ENCODE data around the gene PRAME. TPM values are rescaled to one million over a fixed set of nuclear protein-coding genes. Genes with fewer than 3 reads are reported as not detected.

Gene PRAME
- total and polyA plus RNA-seq, 10 donors = 0.04 to 0.24 (median 0.12) TPM; not detected in 6

- Histone ChIP-seq H3K4me3 (no peak overlapping the region), H3K27me3 (replicated peaks in 1 of 7) (peaks cover 0 to 45% (median 0%) of the 10 kb centered on the region in 7 donors), H3K9me3 (no peaks in the 10 kb centered on the region), H3K36me3 (no peaks in the 10 kb centered on the region), H3K27ac (no peak overlapping the region), H3K4me1 (no peaks in the 10 kb centered on the region)
- 70 to 78% (median 72%) methylated on average over 8 of the region's 8 CpGs for WGBS, 5 donors
- intact Hi-C loops (cut with DNase I; ENCODE audit: low total_unique reads) = no loop called here
- no peak for DNase-seq
- TF ChIP-seq POLR2AphosphoS5 (IDR thresholded peaks at IDR 0.05) (no peak), POLR2A (IDR thresholded peaks at IDR 0.05) (no peak)
- TF ChIP-seq, protein P1, sequence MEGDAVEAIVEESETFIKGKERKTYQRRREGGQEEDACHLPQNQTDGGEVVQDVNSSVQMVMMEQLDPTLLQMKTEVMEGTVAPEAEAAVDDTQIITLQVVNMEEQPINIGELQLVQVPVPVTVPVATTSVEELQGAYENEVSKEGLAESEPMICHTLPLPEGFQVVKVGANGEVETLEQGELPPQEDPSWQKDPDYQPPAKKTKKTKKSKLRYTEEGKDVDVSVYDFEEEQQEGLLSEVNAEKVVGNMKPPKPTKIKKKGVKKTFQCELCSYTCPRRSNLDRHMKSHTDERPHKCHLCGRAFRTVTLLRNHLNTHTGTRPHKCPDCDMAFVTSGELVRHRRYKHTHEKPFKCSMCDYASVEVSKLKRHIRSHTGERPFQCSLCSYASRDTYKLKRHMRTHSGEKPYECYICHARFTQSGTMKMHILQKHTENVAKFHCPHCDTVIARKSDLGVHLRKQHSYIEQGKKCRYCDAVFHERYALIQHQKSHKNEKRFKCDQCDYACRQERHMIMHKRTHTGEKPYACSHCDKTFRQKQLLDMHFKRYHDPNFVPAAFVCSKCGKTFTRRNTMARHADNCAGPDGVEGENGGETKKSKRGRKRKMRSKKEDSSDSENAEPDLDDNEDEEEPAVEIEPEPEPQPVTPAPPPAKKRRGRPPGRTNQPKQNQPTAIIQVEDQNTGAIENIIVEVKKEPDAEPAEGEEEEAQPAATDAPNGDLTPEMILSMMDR (IDR thresholded peaks at IDR 0.05 in 8 of 11, conservative IDR thresholded peaks at IDR 0.05 in 3 of 11) = no peak
These were observed 14.2 kb upstream of the PRAME start for GRCh38 chr22:22573047-22573889.

DNA sequence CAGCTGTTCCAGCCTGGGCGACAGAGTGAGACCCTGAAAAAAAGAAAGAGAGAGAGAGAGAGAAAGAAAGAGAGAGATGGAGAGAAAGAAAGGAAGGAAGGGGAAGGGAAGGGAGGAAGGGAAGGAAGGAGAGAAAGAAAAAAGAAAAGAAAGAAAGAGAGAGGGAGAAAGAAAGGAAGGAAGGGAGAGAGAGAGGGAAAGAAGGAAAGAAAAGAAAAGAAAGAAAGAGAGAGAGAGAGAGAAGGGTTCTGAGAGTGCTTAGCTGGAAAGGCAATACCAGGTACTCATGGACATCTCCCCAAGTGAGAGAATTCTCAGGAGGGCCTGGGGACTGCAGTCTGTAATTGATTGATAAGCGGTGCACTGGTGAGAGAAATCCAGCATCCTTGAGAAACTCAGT is 12.8 kb upstream of the PRAME start:
- no peaks in the 10 kb centered on the region for H3K36me3 ChIP-seq
- no peak for DNase-seq
- no peak overlapping the region for H3K4me3 ChIP-seq
- TF ChIP-seq POLR2AphosphoS5 (IDR thresholded peaks at IDR 0.05) = no peak
- TF ChIP-seq, protein P1 (IDR thresholded peaks at IDR 0.05 in 8 of 11, conservative IDR thresholded peaks at IDR 0.05 in 3 of 11) = no peak
- H3K27me3 ChIP-seq (replicated peaks in 1 of 7) = peaks cover 0 to 41% (median 0%) of the 10 kb centered on the region in 7 donors
- WGBS, 5 donors = 86 to 93% (median 87%) methylated on average over 2 of the region's 2 CpGs
- H3K27ac ChIP-seq = no peak overlapping the region
- intact Hi-C loops (cut with DNase I; ENCODE audit: low total_unique reads) = no loop called here
- no peaks in the 10 kb centered on the region for H3K9me3 ChIP-seq
- H3K4me1 ChIP-seq = no peaks in the 10 kb centered on the region

DNA sequence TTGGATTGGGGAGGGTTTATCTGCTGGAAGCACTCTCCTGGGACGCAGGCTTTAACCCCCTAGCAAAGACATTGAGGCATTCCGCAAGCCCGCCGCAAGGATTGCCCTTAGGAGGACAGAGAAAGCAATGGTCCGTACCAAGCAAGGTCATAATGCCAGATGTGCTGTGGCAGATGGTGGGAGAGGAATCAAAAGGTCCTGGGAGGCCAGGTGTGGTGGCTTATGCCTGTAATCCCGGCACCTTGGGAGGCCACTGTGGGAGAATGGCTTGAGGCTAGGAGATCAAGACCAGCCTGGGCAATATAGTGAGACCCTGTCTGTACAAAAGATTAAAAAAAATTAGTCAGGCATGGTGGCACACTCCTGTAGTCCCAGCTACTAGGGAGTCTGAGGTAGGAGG is 12.4 kb upstream of the PRAME start:
- TF ChIP-seq, protein P1 (IDR thresholded peaks at IDR 0.05 in 8 of 11, conservative IDR thresholded peaks at IDR 0.05 in 3 of 11) = no peak
- TF ChIP-seq POLR2AphosphoS5 (IDR thresholded peaks at IDR 0.05) (no peak), POLR2A (IDR thresholded peaks at IDR 0.05) (no peak)
- Histone ChIP-seq H3K27me3 (replicated peaks in 1 of 7) (peaks cover 0 to 37% (median 0%) of the 10 kb centered on the region in 7 donors), H3K27ac (no peak overlapping the region), H3K4me1 (no peaks in the 10 kb centered on the region), H3K36me3 (no peaks in the 10 kb centered on the region), H3K9me3 (no peaks in the 10 kb centered on the region), H3K4me3 (no peak overlapping the region)
- intact Hi-C loops (cut with DNase I; ENCODE audit: low total_unique reads) = no loop called here
- WGBS, 5 donors = 78 to 91% (median 87%) methylated on average over 6 of the region's 6 CpGs
- no peak for DNase-seq

DNA sequence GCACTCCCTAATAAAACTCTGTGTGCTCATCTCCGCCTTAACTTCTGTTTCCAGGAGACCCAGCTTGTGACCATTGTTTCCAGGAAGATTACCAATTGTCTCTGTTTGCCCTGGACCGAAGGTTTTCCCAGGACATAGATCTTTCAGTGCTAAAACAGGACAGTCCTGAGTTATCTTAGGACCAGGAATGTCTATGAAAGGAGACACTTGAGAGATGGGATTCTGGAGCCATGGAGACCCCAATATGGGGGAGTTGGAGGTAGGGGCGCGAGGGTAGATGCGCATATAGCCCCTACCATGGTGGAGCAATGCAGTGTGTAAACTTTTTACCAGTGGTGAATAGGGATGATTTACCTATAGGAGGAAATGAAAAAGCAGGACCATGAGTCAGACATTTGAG is 10.2 kb upstream of the PRAME start:
- Histone ChIP-seq H3K4me1 (no peaks in the 10 kb centered on the region), H3K27me3 (replicated peaks in 1 of 7) (peaks cover 0 to 33% (median 0%) of the 10 kb centered on the region in 7 donors), H3K27ac (no peak overlapping the region), H3K9me3 (peaks cover 0 to 4% (median 0%) of the 10 kb centered on the region in 8 donors), H3K4me3 (no peak overlapping the region), H3K36me3 (no peaks in the 10 kb centered on the region)
- no peak for DNase-seq
- intact Hi-C loops (cut with DNase I; ENCODE audit: low total_unique reads) = no loop called here
- TF ChIP-seq POLR2A (IDR thresholded peaks at IDR 0.05) = no peak
- TF ChIP-seq, protein P1 (IDR thresholded peaks at IDR 0.05 in 8 of 11, conservative IDR thresholded peaks at IDR 0.05 in 3 of 11) = no peak
- TF ChIP-seq POLR2AphosphoS5 (IDR thresholded peaks at IDR 0.05) = no peak
- WGBS, 5 donors = 81 to 85% (median 83%) methylated on average over 5 of the region's 5 CpGs
